ENCODE results near the gene WDR45. TPM values are rescaled to one million over a fixed set of nuclear protein-coding genes. Genes with fewer than 3 reads are reported as not detected.

WDR45 gene
- total and polyA plus RNA-seq, 7 experiments from 2014 or later = 38.3 to 115 (median 76.7) TPM

DNA sequence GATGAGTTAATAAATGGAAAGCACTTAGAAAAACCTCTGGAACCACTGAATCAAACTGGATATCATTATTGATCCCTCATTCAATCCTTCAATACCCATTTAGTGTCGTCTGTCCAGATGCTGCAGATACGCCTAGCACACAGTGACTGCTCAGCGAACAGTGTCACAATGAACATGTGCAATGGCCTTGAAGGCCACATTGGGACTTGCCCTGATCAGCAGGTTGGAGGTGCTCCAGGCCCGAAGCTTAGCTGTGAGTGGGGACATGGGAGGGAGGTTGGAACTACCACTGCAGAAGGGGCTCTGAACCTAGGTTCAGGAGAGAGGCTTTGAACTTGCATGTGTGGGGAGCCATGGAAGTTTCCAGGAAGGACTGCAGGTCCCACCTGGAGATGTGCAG is 26.6 kb upstream of the WDR45 start:
- intact Hi-C loops (cut with micrococcal nuclease) = loop anchor here in 1 of 2 donors (10.0 kb wide), 1 partner anchor 131 kb away; the partner anchor contains the start of gene KCND1
- peaks cover 0 to 8% (median 2%) of the 10 kb centered on the region in 7 donors for H3K4me1 Mint-ChIP-seq
- CTCF ChIA-PET = no interaction called here
- no peaks in the 10 kb centered on the region for H3K27me3 ChIP-seq (ENCODE audit: control insufficient read depth in 2 of 2, insufficient read depth in 2 of 2, low read length in 2 of 2)
- H3K27ac Mint-ChIP-seq = peak overlapping the region in 1 of 9 donors; percentile 46
- POLR2A ChIA-PET = no interaction called here
- H3K4me3 ChIP-seq (ENCODE audit: low read length) = no peak overlapping the region
- no peak overlapping the region for H3K4me3 Mint-ChIP-seq
- H3K36me3 ChIP-seq (ENCODE audit: control insufficient read depth in 2 of 3, insufficient read depth in 3 of 3, low read length in 3 of 3) = peaks cover 0 to 6% (median 0%) of the 10 kb centered on the region in 3 experiments
- no peak overlapping the region for H3K27ac ChIP-seq (ENCODE audit: low read depth, low read length)
- H3K9me3 ChIP-seq (ENCODE audit: control insufficient read depth in 2 of 3, low read length in 3 of 3) = no peaks in the 10 kb centered on the region
- no peaks in the 10 kb centered on the region for H3K27me3 Mint-ChIP-seq
- H3K4me1 ChIP-seq (ENCODE audit: control insufficient read depth in 2 of 2, insufficient read depth in 2 of 2, low read length in 2 of 2) = no peaks in the 10 kb centered on the region
- ATAC-seq (no peak), DNase-seq (no peak)
- H3K36me3 Mint-ChIP-seq = peaks cover 0 to 8% (median 0%) of the 10 kb centered on the region in 5 donors
- no peaks in the 10 kb centered on the region for H3K9me3 Mint-ChIP-seq

DNA sequence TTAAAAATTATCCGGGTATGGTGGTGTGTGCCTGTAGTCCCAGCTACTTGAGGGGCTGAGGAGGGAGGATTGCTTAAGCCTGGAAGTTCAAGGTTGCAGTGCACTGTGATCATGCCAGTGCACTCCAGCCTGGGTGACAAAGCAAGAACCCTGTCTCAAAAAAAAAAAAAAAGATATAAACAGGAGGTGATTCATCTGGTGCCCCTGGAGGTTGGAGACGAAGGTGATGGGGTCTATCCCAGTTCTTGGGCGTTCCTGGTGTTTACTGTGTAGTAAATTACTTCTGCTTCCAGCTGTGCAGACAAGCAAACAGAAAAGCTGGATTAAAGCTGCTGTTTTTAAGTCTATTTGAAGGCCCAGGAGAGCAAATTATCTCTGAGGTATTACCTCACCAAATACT is 23.9 kb upstream of the WDR45 start:
- intact Hi-C loops (cut with micrococcal nuclease) = loop anchor here (5.0 to 10.0 kb wide), 3 partner anchors 61 to 131 kb away; partner anchors contain the start of genes KCND1 (in 2 of the 2) and TFE3 (in 1 of the 2)
- no peaks in the 10 kb centered on the region for H3K27me3 ChIP-seq (ENCODE audit: control insufficient read depth in 2 of 2, insufficient read depth in 2 of 2, low read length in 2 of 2)
- ATAC-seq (no peak), DNase-seq (no peak)
- no peaks in the 10 kb centered on the region for H3K27me3 Mint-ChIP-seq
- no peaks in the 10 kb centered on the region for H3K4me1 ChIP-seq (ENCODE audit: control insufficient read depth in 2 of 2, insufficient read depth in 2 of 2, low read length in 2 of 2)
- peaks cover 0 to 1% (median 0%) of the 10 kb centered on the region in 5 donors for H3K36me3 Mint-ChIP-seq
- POLR2A ChIA-PET = no interaction called here
- peaks cover 0 to 8% (median 2%) of the 10 kb centered on the region in 7 donors for H3K4me1 Mint-ChIP-seq
- H3K27ac Mint-ChIP-seq = no peak overlapping the region
- CTCF ChIA-PET = no interaction called here
- no peak overlapping the region for H3K4me3 Mint-ChIP-seq
- H3K9me3 ChIP-seq (ENCODE audit: control insufficient read depth in 2 of 3, low read length in 3 of 3) = no peaks in the 10 kb centered on the region
- no peak overlapping the region for H3K27ac ChIP-seq (ENCODE audit: low read depth, low read length)
- no peaks in the 10 kb centered on the region for H3K9me3 Mint-ChIP-seq
- no peak overlapping the region for H3K4me3 ChIP-seq (ENCODE audit: low read length)
- H3K36me3 ChIP-seq (ENCODE audit: control insufficient read depth in 2 of 3, insufficient read depth in 3 of 3, low read length in 3 of 3) = no peaks in the 10 kb centered on the region

DNA sequence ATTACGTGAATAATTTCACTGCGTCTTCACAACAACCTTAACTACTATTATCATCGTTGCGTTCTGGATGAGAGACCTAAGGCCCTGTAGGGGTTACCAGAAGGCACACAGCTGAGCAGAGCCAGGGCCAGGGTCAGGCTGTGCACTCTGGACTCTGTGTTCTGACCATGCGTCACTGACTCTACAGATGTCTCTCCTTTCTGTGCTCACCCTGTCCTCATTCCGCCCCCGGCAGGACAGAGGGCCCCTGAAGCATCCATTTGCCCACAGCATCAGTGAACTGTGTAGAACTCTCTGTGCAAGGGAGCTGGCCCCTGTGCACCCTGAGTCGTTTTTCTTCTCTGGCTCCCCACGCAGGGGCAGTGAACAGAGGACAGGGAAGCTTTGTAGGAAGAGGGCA is 22.5 kb upstream of the WDR45 start:
- ChIA-PET POLR2A (interaction anchor here (0.7 kb wide), 1 partner anchor 57 kb away, joined by 3 read pairs; no protein-coding TSS in a partner anchor), CTCF (no interaction called here)
- H3K27me3 Mint-ChIP-seq = no peaks in the 10 kb centered on the region
- ATAC-seq (no peak), DNase-seq (no peak)
- Histone ChIP-seq H3K27me3 (ENCODE audit: control insufficient read depth in 2 of 2, insufficient read depth in 2 of 2, low read length in 2 of 2) (no peaks in the 10 kb centered on the region), H3K4me3 (ENCODE audit: low read length) (no peak overlapping the region), H3K36me3 (ENCODE audit: control insufficient read depth in 2 of 3, insufficient read depth in 3 of 3, low read length in 3 of 3) (no peaks in the 10 kb centered on the region), H3K27ac (ENCODE audit: low read depth, low read length) (no peak overlapping the region), H3K9me3 (ENCODE audit: control insufficient read depth in 2 of 3, low read length in 3 of 3) (no peaks in the 10 kb centered on the region), H3K4me1 (ENCODE audit: control insufficient read depth in 2 of 2, insufficient read depth in 2 of 2, low read length in 2 of 2) (no peaks in the 10 kb centered on the region)
- peak overlapping the region; percentile 49 to 93 (median 88) for H3K4me3 Mint-ChIP-seq
- no peaks in the 10 kb centered on the region for H3K36me3 Mint-ChIP-seq
- peak overlapping the region in 6 of 9 donors; percentile 13 to 89 (median 70) for H3K27ac Mint-ChIP-seq
- peaks cover 0 to 8% (median 2%) of the 10 kb centered on the region in 7 donors for H3K4me1 Mint-ChIP-seq
- H3K9me3 Mint-ChIP-seq = no peaks in the 10 kb centered on the region
- intact Hi-C loops (cut with micrococcal nuclease) = loop anchor here (5.0 to 10.0 kb wide), 3 partner anchors 60 to 130 kb away; partner anchors contain the start of genes KCND1 (in 2 of the 2) and TFE3 (in 1 of the 2)

DNA sequence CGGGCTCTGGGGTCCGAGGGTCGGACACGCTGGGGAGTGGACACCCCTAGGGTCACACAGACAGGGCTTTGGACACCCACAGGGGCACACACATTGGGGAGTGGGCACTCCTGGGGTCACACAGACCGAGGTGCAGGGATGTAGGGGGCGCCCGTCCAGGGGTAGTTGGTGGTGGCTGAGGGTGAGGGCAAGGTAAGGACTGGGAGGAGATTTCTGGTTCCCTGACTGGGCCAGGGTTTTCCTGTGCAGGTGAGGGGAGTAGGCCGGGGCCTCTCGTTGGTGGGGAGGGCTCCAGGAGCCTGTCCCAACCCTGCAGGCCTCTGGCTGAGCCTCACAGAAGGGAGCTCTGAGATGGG is 21.9 kb upstream of the WDR45 start:
- H3K4me1 ChIP-seq (ENCODE audit: control insufficient read depth in 2 of 2, insufficient read depth in 2 of 2, low read length in 2 of 2) = no peaks in the 10 kb centered on the region
- no peaks in the 10 kb centered on the region for H3K36me3 ChIP-seq (ENCODE audit: control insufficient read depth in 2 of 3, insufficient read depth in 3 of 3, low read length in 3 of 3)
- Mint-ChIP-seq H3K27ac (peak overlapping the region in 8 of 9 donors; percentile 58 to 93 (median 84)), H3K4me3 (peak overlapping the region; percentile 34 to 93 (median 88)), H3K4me1 (peaks cover 0 to 8% (median 2%) of the 10 kb centered on the region in 7 donors), H3K27me3 (no peaks in the 10 kb centered on the region), H3K9me3 (no peaks in the 10 kb centered on the region), H3K36me3 (no peaks in the 10 kb centered on the region)
- H3K9me3 ChIP-seq (ENCODE audit: control insufficient read depth in 2 of 3, low read length in 3 of 3) = no peaks in the 10 kb centered on the region
- ChIA-PET CTCF (no interaction called here), POLR2A (interaction anchor here (0.6 to 1.0 kb wide), 5 partner anchors 18 to 65 kb away, joined by 3 to 12 read pairs (median 3); partner anchors contain the start of gene WDR45)
- ATAC-seq (no peak), DNase-seq (no peak)
- intact Hi-C loops (cut with micrococcal nuclease) = loop anchor here (1.0 to 10.0 kb wide), 10 partner anchors 21 to 168 kb away; partner anchors contain the start of genes GPKOW (in 2 of the 2), KCND1 (in 2 of the 2), PRAF2 (in 2 of the 2) and TFE3 (in 2 of the 2)
- peak overlapping the region; percentile 78 for H3K27ac ChIP-seq (ENCODE audit: low read depth, low read length)
- H3K4me3 ChIP-seq (ENCODE audit: low read length) = peak overlapping the region; percentile 82
- no peaks in the 10 kb centered on the region for H3K27me3 ChIP-seq (ENCODE audit: control insufficient read depth in 2 of 2, insufficient read depth in 2 of 2, low read length in 2 of 2)

DNA sequence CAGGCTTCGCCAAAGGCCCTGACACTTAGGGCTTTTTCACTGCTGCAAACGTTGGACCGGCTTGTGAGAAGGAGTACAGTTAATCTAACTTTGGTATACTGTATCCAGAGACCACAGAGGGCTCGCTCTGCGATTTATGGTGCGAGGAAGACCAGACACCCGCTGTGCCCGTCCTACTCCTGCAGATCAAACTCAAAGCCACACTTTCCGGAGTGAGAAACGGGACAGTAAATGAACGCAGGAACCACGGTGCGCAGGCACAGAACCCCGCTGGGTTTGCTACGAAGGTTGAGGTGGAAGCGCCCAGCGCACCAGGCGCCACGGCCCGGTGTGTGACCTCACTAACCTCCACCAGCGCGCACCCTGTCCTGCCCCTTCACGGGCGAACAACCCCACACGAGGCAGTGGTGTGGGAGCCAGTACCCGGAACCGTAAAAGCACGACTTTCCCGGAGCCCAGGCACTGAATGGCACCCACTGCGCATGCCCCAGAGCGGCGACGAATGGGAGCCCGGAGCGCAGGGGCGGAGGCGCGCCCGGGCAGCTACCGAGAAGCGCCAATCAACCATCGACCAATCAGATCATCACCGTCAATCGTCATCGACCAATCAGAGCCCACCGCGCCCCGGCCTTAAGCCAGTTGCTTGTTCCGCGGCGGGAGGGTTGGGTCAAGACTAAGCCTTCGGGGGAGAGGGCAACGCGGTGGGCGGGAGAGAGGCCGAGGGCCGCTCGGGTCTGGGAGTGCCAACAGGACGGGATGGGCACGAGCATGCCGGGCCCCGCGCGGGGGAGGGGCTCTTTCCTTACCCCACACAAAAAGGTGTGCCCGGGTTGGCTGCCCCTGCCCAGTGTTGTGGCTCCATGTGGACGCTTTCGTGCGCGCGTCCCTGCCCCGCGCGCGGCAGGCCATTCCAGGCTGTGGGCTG is 21.3 kb upstream of the WDR45 start:
- Mint-ChIP-seq H3K4me1 (peaks cover 0 to 8% (median 0%) of the 10 kb centered on the region in 7 donors), H3K4me3 (peak overlapping the region; percentile 80 to 93 (median 90)), H3K9me3 (no peaks in the 10 kb centered on the region), H3K27ac (peak overlapping the region; percentile 74 to 95 (median 91)), H3K36me3 (no peaks in the 10 kb centered on the region), H3K27me3 (no peaks in the 10 kb centered on the region)
- Histone ChIP-seq H3K4me1 (ENCODE audit: control insufficient read depth in 2 of 2, insufficient read depth in 2 of 2, low read length in 2 of 2) (no peaks in the 10 kb centered on the region), H3K36me3 (ENCODE audit: control insufficient read depth in 2 of 3, insufficient read depth in 3 of 3, low read length in 3 of 3) (no peaks in the 10 kb centered on the region), H3K4me3 (ENCODE audit: low read length) (peak overlapping the region; percentile 82), H3K9me3 (ENCODE audit: control insufficient read depth in 2 of 3, low read length in 3 of 3) (no peaks in the 10 kb centered on the region), H3K27ac (ENCODE audit: low read depth, low read length) (peak overlapping the region; percentile 78), H3K27me3 (ENCODE audit: control insufficient read depth in 2 of 2, insufficient read depth in 2 of 2, low read length in 2 of 2) (no peaks in the 10 kb centered on the region)
- ATAC-seq = peak; percentile 97
- ChIA-PET POLR2A (interaction anchor here (0.6 to 1.0 kb wide), 4 partner anchors 19 to 66 kb away, joined by 3 to 12 read pairs (median 3); partner anchors contain the start of gene WDR45), CTCF (no interaction called here)
- DNase-seq = peak; percentile 75 to 90 (median 87)
- intact Hi-C loops (cut with micrococcal nuclease) = loop anchor here (1.0 to 10.0 kb wide), 10 partner anchors 21 to 168 kb away; partner anchors contain the start of genes GPKOW (in 2 of the 2), KCND1 (in 2 of the 2), PRAF2 (in 2 of the 2) and TFE3 (in 2 of the 2)

DNA sequence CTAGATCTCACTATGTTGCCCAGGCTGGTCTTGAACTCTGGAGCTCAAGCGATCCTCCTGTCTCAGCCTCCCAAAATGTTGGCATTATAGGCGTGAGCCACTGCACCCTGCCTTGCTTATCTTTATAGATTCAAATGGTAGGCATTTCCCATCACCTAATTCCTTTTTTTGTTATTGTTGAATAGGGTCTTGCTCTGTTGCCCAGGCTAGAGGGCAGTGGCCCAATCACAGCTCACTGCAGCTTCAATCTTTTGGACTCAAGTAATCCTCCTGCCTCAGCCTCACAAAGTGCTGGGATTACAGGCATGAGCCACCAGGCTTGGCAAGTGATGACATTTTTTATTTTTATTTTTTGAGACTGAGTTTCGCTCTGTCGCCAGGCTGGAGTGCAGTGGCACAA is 16.7 kb upstream of the WDR45 start:
- CTCF ChIA-PET = no interaction called here
- ATAC-seq (no peak), DNase-seq (no peak)
- no peak overlapping the region for H3K4me3 Mint-ChIP-seq
- POLR2A ChIA-PET = no interaction called here
- no peaks in the 10 kb centered on the region for H3K27me3 Mint-ChIP-seq
- H3K9me3 Mint-ChIP-seq = no peaks in the 10 kb centered on the region
- no peak overlapping the region for H3K27ac Mint-ChIP-seq
- Histone ChIP-seq H3K36me3 (ENCODE audit: control insufficient read depth in 2 of 3, insufficient read depth in 3 of 3, low read length in 3 of 3) (no peaks in the 10 kb centered on the region), H3K27me3 (ENCODE audit: control insufficient read depth in 2 of 2, insufficient read depth in 2 of 2, low read length in 2 of 2) (no peaks in the 10 kb centered on the region), H3K27ac (ENCODE audit: low read depth, low read length) (no peak overlapping the region), H3K4me3 (ENCODE audit: low read length) (no peak overlapping the region), H3K9me3 (ENCODE audit: control insufficient read depth in 2 of 3, low read length in 3 of 3) (no peaks in the 10 kb centered on the region), H3K4me1 (ENCODE audit: control insufficient read depth in 2 of 2, insufficient read depth in 2 of 2, low read length in 2 of 2) (no peaks in the 10 kb centered on the region)
- no peaks in the 10 kb centered on the region for H3K36me3 Mint-ChIP-seq
- H3K4me1 Mint-ChIP-seq = peaks cover 0 to 4% (median 0%) of the 10 kb centered on the region in 7 donors
- intact Hi-C loops (cut with micrococcal nuclease) = no loop called here

Measured in naive thymus-derived CD4-positive, alpha-beta T cell (primary cell).